Measurements from ENCODE around the gene TWF2. TPM values are rescaled to one million over a fixed set of nuclear protein-coding genes. Genes with fewer than 3 reads are reported as not detected.

The TWF2 gene
- total and polyA plus RNA-seq, 2 of the 4 experiments (the other 2 are of a cell fraction), result 111 to 145 TPM

DNA sequence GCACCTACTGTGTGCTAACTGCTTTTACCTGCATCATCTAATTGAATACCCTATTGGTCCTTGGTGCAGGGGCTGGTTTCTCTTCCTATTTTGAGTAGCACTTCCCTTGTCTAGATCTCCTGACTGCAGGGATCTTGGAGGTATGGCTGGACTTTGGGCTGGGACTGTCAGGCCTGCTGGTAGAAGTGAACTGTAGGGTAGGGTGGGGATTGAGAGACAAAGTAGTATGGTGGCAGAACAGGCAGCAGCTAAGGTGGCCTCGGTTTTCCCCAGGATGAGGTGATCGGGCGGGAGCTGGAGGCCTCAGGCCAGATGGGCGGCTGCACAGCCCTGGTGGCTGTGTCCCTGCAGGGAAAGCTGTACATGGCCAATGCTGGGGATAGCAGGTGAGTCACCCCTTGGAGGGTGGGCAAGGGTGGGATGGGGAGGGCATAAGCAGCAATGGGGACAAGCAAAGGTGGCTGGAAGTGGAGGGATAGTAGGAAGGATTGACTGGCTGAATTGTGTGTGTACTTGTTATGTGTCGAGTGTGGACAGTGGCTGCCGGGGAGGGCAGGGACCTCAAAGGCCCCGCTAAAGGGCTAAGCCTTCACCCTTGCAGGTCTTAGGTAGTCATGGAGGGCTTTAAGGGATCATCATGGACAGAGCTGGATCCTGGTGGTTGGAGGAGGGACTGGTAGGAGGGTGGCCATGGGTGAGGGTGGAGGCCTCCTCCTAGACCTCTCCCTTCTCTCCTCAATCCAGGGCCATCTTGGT lies 8.6 kb upstream of the TWF2 start:
- CTCF ChIA-PET, result no interaction called here
- H2BK120ac ChIP-seq (ENCODE audit: low read depth, low read length), result no peak overlapping the region
- in situ Hi-C loops (cut with MboI; ENCODE audit: low sequenced_read_pairs), result no loop called here
- H3K36me3 ChIP-seq (ENCODE audit: control insufficient read depth, insufficient read depth, low read length), result peaks cover 30% of the 10 kb centered on the region
- POLR2A ChIA-PET (ENCODE audit: unreplicated experiment), result no interaction called here
- no peak overlapping the region for H2AK9ac ChIP-seq (replicated peaks; ENCODE audit: low read depth, low read length, poor library complexity)
- no peak for ATAC-seq (ENCODE audit: low read depth)
- WGBS, 2 experiments (ENCODE audit: extremely low coverage in 2 of 2, insufficient read length in 1 of 2), result 94% methylated on average over 6 of the region's 7 CpGs; no CpG with 5 or more reads in 1 of the 2 experiments
- no peak overlapping the region for H3K23ac ChIP-seq (ENCODE audit: low read depth, low read length)
- peaks cover 34% of the 10 kb centered on the region for H3K9me1 ChIP-seq (ENCODE audit: insufficient read depth, low read length)
- no peak overlapping the region for H2BK20ac ChIP-seq (ENCODE audit: low read depth, low read length)
- H3K4me3 ChIP-seq (ENCODE audit: insufficient read depth, low read depth, low read length), result no peak overlapping the region
- no peak overlapping the region for H2BK5ac ChIP-seq (ENCODE audit: low read depth, low read length, poor library complexity, severe bottlenecking)
- no peak overlapping the region for H3K56ac ChIP-seq (ENCODE audit: extremely low read depth, insufficient read depth, low read length)
- no peak overlapping the region for H3K18ac ChIP-seq (ENCODE audit: low read depth, low read length)
- H3K27me3 ChIP-seq (ENCODE audit: control insufficient read depth, insufficient read depth, low read length), result no peaks in the 10 kb centered on the region
- no peak overlapping the region for H4K5ac ChIP-seq (ENCODE audit: low read depth, low read length)
- H3K79me1 ChIP-seq (ENCODE audit: low read depth in 1 of 2, low read length in 2 of 2), result peaks cover 9 to 63% of the 10 kb centered on the region in 2 experiments
- TF ChIP-seq FOS (IDR thresholded peaks at IDR 0.05; ENCODE audit: low read depth, low read length) (no peak), MAFK (IDR thresholded peaks at IDR 0.05; ENCODE audit: low read depth, low read length) (no peak), BHLHE40 (IDR thresholded peaks at IDR 0.05; ENCODE audit: low read depth, low read length) (no peak), POLR2A (IDR thresholded peaks at IDR 0.05; ENCODE audit: low read depth, low read length) (no peak), RCOR1 (IDR thresholded peaks at IDR 0.05; ENCODE audit: insufficient replicate concordance, low read length) (no peak), CEBPB (IDR thresholded peaks at IDR 0.05; ENCODE audit: low read depth, low read length) (no peak), RAD21 (IDR thresholded peaks at IDR 0.05; ENCODE audit: low read length) (no peak), MXI1 (IDR thresholded peaks at IDR 0.05; ENCODE audit: borderline replicate concordance, low read depth, low read length) (no peak)
- TF ChIP-seq, protein P1, sequence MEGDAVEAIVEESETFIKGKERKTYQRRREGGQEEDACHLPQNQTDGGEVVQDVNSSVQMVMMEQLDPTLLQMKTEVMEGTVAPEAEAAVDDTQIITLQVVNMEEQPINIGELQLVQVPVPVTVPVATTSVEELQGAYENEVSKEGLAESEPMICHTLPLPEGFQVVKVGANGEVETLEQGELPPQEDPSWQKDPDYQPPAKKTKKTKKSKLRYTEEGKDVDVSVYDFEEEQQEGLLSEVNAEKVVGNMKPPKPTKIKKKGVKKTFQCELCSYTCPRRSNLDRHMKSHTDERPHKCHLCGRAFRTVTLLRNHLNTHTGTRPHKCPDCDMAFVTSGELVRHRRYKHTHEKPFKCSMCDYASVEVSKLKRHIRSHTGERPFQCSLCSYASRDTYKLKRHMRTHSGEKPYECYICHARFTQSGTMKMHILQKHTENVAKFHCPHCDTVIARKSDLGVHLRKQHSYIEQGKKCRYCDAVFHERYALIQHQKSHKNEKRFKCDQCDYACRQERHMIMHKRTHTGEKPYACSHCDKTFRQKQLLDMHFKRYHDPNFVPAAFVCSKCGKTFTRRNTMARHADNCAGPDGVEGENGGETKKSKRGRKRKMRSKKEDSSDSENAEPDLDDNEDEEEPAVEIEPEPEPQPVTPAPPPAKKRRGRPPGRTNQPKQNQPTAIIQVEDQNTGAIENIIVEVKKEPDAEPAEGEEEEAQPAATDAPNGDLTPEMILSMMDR (conservative IDR thresholded peaks at IDR 0.05; ENCODE audit: low read depth, low read length), result no peak
- TF ChIP-seq, protein P2, sequence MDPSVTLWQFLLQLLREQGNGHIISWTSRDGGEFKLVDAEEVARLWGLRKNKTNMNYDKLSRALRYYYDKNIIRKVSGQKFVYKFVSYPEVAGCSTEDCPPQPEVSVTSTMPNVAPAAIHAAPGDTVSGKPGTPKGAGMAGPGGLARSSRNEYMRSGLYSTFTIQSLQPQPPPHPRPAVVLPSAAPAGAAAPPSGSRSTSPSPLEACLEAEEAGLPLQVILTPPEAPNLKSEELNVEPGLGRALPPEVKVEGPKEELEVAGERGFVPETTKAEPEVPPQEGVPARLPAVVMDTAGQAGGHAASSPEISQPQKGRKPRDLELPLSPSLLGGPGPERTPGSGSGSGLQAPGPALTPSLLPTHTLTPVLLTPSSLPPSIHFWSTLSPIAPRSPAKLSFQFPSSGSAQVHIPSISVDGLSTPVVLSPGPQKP (IDR thresholded peaks at IDR 0.05; ENCODE audit: borderline replicate concordance, low read depth, low read length), result no peak
- no peak overlapping the region for H2AK5ac ChIP-seq (ENCODE audit: low read depth, low read length)
- no peak overlapping the region for H3K4ac ChIP-seq (ENCODE audit: low read depth, low read length)
- H4K8ac ChIP-seq (ENCODE audit: low read depth in 2 of 2, low read length in 2 of 2), result no peak overlapping the region
- H3K4me1 ChIP-seq (ENCODE audit: control insufficient read depth, insufficient read depth, low read length), result peaks cover 20% of the 10 kb centered on the region
- H3K4me2 ChIP-seq (ENCODE audit: low read depth, low read length), result no peak overlapping the region
- H3K27ac ChIP-seq (ENCODE audit: insufficient read depth, low read length), result no peak overlapping the region
- BruUV-seq (replicated peaks), result no TSS peak
- no peak overlapping the region for H4K91ac ChIP-seq (ENCODE audit: insufficient read depth, low read depth, low read length)
- no peak overlapping the region for H2BK15ac ChIP-seq (ENCODE audit: low read depth, low read length)
- DNase-seq, result no peak
- intact Hi-C loops (cut with micrococcal nuclease), result no loop called here
- no peak overlapping the region for H3K9ac ChIP-seq (ENCODE audit: low read depth, low read length)
- no peak overlapping the region for H2AFZ ChIP-seq (replicated peaks; ENCODE audit: low read length, poor library complexity)
- H3K14ac ChIP-seq (replicated peaks; ENCODE audit: low read depth, low read length), result no peak overlapping the region
- 0 out of 2 replicates have a peak, but pooled peaks cover 1% of the 10 kb centered on the region for H3K9me3 ChIP-seq (ENCODE audit: control insufficient read depth, insufficient read depth, low read length)
- dilution Hi-C loops (cut with HindIII; ENCODE audit: low sequenced_read_pairs, unreplicated experiment), result no loop called here
- H4K20me1 ChIP-seq (ENCODE audit: insufficient read depth, low read length), result peaks cover 16% of the 10 kb centered on the region; the same call in 1 of the 2 replicates
